HL-60/S4 (cell line): ENCODE measurements around the gene TYW1.
"Not testable (repeated sequence)": the region's sequence is repeated elsewhere in the genome, so short reads cannot be mapped to it uniquely, and the experiment has no call there.

Experiments used
- in situ Hi-C: fragments of 300-500 bp; cut with MboI; formaldehyde crosslinking; loops from 2 replicates; pipeline ENCODE4 v1.14.3; 2022; ENCODE audit warnings: low sequenced_read_pairs

Gene TYW1

DNA sequence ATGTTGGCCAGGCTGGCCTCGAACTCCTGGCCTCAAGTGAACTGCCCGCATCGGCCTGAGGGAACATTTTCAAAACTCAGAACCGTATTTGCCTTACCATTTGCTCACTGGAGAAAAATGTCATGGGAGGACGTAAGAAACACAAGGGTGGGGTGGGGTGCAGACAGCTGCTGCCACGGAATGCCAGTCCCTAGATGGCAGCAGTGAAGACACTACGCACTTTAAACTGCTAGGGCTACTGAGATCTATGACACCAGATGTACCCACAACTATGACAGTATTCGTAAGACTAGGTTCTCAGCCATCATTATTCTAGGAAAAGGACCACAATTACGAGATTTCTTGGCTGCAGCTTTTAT, 2.0 kb upstream of the TYW1 start:
- in situ Hi-C loops, result not testable (repeated sequence)

DNA sequence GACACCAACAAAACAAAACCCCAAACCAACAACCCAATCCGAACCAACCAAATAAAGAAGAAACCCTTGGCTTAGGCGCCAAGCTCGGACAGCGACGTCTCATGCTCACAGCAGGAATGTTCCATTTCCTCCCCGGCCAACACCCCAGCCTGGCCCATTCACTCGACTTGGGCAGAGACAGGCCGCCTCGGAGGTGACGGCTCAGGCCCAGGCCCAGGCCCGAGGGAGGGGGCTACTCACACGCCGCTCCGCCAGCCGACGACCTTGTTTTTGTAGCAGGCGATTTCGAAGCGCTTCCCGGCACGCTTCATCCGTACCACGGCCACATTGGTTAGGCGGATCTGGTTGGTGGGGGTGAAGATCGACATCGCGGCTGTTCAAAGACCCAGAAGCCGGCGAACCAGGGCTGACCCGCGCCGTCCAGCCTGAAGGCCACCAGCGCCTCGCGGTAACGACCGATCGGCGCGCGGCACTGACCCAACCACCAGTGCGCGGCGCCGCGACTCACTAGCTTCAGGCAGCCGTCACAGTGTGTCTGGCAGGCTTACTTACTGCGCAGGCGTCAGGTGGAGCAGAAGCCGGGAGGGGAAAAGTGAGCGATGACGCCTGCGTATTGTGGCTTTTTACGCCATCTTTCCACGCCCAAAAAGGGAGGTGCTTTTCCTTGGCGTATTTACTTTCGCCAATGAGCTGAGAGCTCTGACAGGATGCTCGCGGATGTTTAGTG, 1.4 kb upstream of the TYW1 start, which contains the start of gene SBDS:
Gene SBDS, minus strand, starts transcription at position 537 of the 727 bp plus-strand sequence. Its CDS starts 169 bp downstream, at position 368.
- in situ Hi-C loops, result not testable (repeated sequence)

DNA sequence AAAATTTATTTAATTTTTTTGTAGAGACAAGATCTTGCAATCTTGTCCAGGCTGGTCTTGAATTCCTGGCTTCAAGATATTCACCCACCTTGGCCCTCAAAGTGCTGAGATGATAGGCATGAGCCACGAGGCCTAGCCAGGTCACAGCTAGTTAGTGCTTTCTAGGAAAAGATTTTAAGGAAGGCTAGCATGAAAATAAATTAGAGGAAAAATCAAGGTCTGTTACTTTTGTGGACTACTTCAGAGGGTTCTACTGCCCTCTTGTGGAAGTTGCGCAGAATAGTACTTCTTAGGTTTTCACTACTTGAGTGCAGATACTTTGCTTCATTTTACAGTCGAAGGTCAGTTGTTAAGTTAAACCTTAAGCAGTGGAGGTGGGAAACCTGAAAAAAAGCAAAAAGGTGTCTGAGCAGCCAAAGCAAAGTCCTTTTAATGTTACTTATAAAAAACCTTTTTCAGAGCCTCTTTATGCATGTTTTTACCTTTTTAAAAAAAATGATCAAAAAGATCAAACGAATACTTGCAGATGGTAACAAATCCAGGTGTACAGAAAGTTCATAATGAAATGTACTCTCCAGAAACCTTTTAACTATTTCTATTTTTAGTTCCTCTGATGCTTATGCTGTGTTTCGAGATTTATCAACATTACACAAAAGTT, 4.1 kb downstream of the TYW1 start:
- in situ Hi-C loops, result not testable (repeated sequence)

DNA sequence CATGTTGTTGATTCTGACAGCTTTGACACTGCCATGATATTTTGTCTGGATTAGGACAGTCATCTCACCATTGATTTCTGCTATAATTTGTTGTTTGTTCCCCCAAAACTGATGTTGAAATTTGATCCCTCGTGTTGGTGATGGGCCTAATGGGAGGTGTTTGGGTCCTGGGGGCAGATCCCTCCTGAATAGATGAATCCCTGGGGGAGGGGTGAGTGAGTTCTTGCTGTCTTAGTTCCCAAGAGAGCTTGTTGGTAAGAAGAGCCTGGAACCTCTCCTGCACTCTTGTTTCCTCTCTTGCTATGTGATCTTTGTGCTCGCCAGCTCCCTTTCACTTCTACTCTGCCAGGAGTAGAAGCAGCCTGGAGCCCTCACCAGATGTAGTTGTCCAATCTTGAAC, 7.5 kb downstream of the TYW1 start:
- in situ Hi-C loops, result not testable (repeated sequence)

DNA sequence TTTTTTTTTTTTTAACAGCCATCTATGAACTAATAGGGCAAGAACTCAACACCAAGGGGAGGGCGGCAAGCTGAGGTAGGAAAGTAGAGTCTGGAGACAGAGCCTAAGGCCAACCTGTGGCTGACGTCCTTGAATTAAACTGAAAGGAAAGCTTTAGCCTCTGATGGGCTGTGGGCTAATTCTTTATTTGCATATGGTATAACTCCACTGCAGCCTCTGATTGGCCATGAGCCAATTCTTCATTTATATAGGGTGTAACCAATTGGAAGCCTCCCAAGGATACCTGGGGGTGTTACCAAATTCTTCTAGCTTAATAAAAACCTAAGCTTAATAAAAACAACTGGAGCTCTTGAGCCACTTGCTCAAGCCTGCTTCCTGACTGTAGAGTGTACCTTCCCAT, 10.3 kb downstream of the TYW1 start:
- in situ Hi-C loops, result no loop called here

DNA sequence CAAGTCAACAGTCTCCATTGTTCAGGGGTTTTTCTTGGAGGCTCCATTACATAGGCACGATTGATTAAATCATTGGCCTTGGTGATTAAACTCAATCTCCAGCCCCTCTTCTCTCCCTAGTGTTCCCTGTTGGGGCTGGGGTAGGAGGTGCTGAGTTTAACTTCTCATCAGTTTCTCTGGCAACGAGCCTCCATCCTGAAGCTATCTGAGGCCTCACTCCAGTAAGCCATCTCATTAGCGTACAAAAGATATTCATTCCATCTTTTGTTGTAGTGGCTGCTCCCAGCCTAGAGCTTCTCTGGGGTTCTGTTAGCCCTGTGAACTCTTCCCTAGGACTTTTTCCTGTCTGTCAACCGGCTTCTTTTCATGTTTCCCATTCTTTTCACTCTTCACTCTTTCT, 11.6 kb downstream of the TYW1 start:
- in situ Hi-C loops, result no loop called here

DNA sequence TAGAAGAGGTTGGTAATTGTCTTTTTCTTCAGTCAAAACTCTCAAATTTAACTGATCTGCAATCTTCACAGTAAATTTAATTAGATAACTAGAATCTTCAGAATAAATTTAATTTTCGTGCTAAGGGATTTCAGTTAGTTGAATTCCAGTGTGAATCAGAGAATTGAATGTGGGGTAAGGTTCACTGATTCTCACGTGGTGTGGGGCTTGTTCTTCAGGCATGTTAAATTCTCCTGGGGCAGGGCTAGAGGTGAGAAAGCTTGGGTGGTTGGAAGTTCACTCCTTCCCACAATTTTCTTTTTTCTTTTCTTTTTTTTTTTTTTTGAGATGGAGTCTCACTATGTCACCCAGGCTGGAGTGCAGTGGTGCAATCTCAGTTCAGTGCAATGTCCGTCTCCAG, 13.0 kb downstream of the TYW1 start:
- in situ Hi-C loops, result not testable (repeated sequence)

DNA sequence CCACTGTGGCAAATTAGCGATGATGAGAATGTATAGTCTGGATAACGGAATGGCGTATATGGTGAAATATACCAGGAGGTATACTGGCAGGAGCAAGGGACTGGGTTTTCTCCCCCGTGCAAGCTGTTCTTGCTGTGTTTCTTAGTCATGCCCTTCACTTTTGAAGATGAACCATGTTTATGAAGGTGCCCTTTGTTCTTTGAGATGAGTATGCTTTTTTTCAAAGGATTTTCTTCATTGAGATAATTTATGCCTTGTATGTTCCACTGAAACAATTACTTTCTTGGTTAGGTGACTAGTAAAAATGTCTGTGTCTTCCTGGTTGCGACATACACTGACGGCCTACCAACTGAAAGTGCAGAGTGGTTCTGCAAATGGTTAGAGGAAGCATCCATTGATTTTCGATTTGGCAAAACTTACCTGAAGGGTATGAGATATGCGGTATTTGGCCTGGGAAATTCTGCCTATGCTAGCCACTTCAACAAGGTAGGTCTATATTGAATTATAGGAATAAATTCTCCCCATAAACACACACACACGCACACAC, 17.5 kb downstream of the TYW1 start:
- in situ Hi-C loops, result not testable (repeated sequence)

DNA sequence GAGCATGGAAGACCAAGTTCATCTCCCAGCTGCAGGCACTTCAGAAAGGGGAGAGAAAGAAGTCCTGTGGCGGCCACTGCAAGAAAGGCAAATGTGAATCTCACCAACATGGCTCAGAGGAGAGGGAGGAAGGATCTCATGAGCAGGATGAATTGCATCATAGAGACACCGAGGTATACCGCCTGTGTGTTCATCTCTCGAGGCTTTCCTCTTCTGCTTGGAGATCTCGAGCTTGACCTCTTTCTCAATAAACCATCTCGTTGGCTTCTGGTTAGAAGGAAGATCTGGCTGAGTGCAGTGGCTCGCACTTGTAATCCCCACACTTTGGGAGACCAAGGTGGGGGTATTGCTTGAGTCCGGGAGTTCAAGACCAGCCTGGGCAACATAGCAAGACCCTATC, 21.3 kb downstream of the TYW1 start:
- in situ Hi-C loops, result not testable (repeated sequence)

DNA sequence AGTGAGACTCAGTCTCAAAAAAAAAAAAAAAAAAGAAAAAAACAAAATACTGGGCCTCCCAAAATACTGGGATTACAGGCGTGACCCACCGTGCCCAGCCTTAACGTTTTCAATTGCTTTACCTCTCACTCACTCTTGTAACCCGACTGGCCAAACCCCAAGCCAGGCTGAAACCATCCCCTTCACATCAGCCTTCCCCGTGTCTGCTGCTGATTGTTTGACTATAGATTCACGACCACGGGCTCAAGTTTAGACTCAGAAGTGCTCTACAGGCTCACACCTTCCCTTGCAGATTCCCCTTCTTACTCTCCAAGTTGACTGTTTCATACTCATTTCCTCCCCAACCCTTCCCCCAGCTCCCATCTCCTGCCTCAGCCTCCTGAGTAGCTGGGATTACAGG, 22.3 kb downstream of the TYW1 start:
- in situ Hi-C loops, result no loop called here

DNA sequence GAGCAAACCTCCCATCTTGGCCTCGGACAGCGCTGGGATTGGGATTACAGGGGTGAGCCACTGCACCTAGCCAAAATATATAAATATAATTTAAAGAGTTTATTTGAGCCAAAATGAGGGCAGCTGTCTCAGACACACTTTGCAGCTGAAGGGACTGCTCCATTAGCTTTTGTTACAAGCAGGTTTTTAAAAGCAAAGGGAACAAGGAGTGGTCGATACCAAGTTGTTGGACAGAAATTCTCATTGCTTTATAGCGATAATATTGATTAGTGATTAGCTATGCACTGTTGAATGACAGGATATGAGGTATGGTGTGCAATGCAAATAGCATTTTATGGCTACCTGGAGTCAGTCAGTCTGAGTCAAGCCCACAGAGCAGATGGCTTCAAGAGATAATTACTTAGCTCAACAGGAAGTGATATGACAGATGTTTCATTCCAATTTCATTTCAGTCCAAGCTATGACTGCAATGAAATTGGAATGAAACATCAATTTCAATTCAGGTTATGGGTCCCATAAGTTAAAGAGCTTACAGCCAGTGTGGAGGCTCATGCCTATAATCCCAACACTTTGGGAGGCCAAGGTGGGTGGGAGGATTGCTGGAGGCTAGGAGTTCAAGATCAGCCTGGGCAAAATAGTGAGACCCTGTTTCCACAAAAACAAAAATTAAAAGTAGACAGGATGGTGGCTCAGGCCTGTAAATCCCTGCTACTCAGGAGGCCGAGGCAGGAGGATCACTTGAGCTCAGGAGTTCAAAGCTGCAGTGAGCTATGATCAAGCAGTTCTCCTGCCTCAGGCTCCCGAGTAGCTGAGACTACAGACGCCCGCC, 23.1 kb downstream of the TYW1 start:
- in situ Hi-C loops, result no loop called here

DNA sequence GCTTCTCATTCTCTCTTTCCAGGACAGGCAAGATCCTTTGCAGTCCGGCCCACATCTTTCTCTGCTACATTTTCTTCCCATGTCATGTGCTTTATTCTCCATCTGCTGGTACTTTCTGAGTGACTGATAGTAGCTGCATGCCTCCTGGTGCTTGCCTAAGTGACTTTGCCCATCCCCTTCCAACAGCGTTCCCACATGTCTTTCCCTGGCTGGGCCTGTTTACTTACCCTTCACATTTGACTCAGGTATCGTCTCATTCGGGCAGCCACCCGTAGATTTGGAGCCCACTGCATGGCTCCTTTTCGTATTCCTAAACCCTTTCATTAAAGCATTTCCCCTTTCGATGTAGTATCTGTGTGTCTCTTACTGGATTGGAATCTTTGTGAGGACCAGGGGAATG, 24.6 kb downstream of the TYW1 start:
- in situ Hi-C loops, result no loop called here

DNA sequence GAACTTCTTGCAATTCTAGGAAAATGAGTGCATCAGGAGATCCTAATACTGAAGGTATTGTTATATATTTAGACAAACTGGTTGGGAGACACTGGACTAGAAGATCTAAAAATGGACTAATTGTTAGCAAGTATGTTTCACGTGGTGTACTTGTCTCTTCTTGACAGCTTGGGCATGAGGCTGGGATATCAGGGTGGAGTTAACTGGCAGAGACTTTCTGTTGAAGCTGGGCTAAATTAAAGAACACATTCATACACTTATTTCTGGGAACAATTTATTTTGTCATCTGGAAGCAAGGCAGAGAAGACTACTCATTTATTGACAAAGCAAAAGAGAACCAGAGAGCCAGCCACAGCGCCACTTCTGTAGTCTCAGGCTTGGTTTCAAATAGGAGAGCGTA, 25.9 kb downstream of the TYW1 start:
- in situ Hi-C loops, result no loop called here

DNA sequence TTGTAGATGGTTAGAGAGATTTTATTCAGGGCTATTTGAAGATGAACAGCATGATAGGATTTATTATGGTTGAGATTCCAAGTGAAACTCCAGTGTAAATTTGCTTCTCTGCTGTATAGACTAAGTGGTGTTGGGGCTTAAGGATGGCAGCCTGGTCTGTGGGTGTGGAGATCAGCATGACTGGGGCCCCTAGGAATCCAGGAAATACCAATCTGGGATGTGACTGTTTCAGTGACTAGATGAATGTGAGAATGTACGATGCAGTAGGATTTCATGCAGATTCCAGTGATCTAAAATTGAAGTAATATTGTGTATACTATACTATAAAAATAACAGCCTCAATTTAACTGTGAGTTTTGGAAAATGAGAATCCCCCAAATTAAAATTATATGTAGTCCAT, 28.8 kb downstream of the TYW1 start:
- in situ Hi-C loops, result not testable (repeated sequence)

DNA sequence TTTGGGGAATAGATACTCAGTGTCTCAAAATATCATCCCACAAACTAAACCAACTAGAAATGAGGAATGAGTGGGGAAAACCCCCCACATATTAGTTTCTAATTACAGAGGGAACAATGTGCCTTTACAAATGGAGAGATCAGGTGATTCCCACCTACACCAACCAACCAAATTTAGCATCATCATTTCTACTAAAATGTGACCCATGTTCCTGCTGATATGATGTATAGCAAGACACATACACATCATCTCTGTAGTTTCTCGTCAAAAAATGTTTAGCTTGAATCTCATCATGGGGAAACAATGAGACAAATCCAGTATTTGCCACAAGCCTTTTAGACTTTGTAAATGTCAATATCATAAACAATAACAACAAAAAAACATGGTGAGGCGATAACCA, 35.1 kb downstream of the TYW1 start:
- in situ Hi-C loops, result not testable (repeated sequence)

DNA sequence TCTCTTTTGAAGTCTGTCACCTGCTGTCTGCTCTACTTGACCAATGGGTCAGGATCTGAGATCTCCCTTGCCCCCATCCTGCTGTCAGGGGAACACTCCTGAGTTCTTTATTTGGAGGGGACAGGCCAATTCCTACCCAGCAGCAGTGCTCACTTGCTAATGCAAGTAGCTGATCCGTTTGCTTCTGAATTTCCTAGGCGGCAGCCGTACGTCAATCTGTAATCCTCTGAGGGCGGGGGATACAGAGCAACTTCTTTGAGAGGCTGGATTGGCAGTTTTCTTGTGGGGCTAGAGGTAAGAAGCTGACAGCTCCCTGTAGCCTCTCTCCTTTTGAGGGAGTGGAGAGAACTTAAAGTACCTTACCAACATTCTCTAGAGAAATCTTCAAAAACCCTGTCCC, 36.6 kb downstream of the TYW1 start:
- in situ Hi-C loops, result no loop called here

DNA sequence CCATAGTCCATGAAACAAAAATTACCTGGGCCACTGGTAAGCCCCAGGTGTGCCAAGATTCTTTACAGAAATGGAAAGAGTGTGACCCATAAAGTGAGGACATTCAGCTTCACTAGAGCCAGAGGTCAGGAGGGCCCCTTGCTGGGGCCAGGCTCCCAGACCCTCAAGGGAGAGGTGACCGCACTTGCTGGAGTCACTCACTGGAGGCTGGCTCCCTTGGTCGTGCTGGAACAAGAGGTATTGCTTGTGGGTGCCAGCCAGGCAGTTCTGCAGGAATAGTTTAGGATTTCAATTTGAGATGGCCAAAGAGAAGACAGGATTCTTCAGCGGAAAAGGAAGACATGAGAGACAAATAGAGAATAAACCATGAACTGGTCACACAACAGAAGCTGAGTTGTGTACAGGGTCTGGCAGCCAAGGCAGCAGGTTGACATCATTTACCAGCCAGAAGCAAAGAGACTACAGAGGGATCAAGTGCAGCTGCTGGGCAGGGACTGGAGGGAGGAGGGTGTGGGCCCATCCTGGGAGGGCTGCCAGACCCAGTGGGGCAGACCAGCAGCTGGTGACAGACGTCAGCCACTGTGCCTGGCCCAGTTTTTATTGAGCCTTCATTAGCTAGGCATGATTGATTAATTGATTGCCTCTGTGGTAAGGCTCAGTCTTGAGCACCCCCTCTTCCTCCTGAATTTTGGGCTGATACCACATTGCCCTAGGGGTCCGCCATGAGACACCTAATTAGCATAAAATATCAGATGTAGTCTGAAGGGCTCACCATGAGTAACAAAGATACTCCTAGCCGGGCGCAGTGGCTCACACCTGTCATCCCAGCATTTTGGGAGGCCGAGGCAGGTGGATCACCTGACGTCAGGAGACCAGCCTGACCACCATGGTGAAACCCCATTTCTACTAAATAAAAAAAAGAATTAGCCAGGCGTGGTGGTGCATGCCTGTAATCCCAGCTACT, 40.1 kb downstream of the TYW1 start:
- in situ Hi-C loops, result not testable (repeated sequence)

DNA sequence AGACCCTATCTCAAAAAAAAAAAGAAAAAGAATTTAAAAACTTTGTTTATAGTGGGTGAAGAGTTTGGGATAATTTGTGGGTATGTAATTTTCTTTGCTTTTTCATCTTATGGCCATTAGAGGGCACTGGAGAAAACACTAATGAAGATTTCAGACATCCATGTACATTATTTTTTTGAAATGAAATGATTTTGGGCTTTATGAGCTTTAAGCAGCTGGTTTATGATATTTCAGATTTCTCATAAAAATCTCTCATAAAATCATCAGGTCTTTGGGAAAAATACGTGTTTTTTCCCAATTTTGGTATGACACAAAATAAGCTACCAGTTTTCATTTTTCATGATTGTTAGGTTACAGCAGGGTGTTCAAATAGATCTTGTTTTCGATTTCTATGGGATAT, 44.2 kb downstream of the TYW1 start:
- in situ Hi-C loops, result not testable (repeated sequence)

DNA sequence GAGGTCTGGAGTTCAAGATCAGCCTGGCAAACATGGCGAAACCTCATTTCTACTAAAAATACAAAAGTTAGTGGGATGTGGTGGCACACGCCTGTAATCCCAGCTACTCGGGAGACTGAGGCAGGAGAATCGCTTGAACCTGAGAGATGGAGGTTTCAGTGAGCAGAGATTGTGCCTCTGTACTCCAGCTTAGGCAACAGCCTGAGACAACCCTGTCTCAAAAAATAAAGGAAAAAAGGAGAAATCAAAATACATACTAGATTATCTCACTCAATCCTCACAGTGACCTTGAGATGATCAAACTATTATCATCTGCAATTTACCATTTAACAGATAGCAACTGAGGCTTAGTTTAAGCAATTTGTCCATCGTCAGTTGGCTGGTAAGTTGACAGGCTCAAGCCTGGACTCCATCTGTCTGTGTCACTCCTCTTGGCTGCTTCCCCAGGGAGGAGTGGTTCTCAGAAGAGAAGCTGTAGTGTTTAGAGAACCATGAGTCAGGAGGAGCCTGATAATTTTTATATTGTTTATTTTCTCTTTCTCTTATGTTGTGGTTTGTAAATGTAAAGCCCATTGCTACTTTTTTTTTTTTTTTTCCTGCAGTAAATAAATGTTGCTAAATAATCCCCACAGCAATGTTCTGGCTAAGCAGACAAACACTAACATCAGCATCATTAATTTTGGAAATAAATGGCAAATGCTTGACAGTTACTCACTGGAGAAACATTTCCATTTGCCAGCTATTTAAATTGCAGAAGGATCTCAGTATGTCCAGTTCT, 46.3 kb downstream of the TYW1 start:
- in situ Hi-C loops, result not testable (repeated sequence)

DNA sequence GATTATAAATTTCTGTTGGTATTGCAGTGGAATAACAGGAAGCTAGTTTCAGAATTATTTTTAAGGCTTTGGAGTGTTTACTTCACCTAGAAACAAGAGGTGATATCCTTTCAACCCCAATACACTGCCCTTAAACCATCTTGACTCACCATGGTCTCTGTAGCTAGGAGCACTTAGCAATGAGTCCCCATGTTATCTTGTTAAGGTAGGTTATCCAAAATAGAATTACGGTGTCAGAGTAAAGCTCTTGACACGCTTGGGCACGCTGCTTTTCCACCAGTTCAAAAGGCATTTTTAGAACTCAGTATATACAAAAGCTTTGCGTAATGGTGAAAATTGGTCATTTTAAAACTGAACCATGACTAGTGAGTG, 46.9 kb downstream of the TYW1 start:
- in situ Hi-C loops, result not testable (repeated sequence)
